Middle frontal gyrus (tissue), 1 donor: ENCODE results near the gene FAM131A.

Source experiments
- DNase-seq: peaks from one replicate; pipeline ENCODE4 v3.0.0-alpha.2; 2015; ENCODE audit warnings: low spot score; ENCODE audit errors: extremely low spot score

FAM131A gene

GRCh38 chr3:184389384-184389783, 52.0 kb downstream of the FAM131A start:
- DNase-seq = no peak

GRCh38 chr3:184389935-184390528, 52.6 kb downstream of the FAM131A start:
- DNase-seq = no peak

DNA sequence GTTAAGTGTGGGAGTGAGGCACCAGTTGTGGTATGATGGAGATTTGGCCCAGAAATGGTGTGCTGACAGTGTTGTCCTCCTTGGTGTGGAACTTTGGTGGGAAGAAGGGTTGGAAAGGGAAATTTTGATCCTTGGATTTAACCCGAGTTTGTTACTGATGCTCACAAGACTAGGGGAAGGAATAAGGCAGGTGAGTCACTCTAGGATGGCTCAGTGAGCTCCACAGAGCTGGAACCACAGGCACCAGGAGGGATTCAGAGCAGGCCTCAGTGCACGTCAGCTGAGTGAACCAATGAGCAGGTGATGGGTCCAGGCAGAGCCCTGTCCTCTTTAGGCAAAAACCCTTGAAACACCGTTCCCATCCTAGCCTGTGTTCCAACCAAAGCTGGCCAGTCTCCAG, 53.9 kb downstream of the FAM131A start:
- DNase-seq = no peak

GRCh38 chr3:184395320-184395660, 57.9 kb downstream of the FAM131A start:
- no peak for DNase-seq
